OCI-M2 (cell line): ENCODE data around the gene PTX4.

Experiments
- DNase-seq: peaks from one replicate; lab custom pipeline; 2025; ENCODE audit not compliant: unreplicated experiment; lab: John Stamatoyannopoulos, UW

The PTX4 gene, protein sequence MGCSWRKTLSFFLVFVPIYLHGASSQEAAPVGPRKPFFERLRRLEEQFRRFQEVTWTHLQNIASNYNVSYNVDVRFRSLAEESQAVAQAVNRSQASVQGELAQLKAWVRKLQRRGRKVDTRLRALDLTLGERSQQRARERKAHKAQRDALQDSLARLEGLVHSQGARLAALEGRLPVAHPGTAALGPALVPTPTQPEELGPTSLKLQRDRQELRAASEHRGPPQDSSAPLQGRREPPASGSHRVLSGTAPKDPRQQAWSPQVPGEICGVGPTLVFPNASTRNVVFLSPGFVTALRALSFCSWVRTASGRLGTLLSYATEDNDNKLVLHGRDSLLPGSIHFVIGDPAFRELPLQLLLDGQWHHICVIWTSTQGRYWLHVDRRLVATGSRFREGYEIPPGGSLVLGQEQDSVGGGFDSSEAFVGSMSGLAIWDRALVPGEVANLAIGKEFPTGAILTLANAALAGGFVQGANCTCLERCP

GRCh38 chr16:1488619-1489018 is at the start of gene PTX4:
Gene PTX4, minus strand, starts transcription at chr16:1488944. Its CDS starts 35 bp downstream, at chr16:1488909.
- no peak for DNase-seq

DNA sequence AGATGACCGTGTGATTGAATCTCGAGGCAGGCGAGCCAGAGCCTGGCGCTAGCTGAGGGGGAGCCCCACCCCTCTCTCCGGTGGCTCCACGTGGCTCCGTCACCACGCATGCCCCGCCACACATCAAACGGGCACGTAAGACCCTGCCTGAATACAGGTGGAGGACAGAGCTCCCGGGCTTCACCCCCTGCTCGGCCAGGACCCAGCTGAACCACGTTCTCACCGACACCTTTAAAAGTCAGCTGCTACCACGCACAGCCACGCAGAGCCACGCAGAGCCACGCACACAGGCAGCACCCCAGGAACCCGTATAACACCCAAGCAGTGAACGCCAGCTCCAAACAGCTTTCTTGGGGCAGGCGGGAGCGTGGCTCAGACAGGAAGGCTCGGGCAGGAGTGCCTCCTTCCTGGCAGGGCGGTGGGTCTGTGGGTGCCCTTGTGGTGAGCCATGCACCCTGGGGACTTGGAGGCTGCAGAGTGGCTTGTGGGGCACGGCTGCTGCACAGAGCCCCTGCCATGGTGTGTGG is 49.1 kb upstream of the PTX4 start:
- no peak for DNase-seq

- no peak for DNase-seq
Observed at GRCh38 chr16:1537138-1537577, 48.4 kb upstream of the PTX4 start.

DNA sequence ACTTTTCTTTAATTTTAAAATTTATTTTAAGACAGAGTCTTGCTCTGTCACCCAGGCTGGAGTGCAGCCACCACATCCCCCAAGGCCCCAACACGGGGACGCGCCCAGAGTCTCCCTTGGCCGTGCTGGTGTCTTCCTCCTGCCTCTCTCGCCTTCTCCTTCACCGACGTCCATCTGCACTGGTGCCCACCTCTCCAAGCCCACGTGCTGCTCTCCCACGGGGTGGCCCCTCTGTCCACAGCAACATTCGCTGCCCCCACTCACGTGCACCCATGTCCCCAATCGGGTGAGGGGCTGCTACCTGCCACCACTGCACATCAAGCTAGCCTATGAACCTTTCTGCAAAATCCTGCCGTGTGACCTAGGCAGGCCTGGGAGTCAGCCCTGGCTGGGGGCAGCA is 47.9 kb upstream of the PTX4 start:
- DNase-seq = no peak

- DNase-seq = no peak
Observed at GRCh38 chr16:1535391-1536291, 46.9 kb upstream of the PTX4 start.

- no peak for DNase-seq
Observed at GRCh38 chr16:1534021-1535020, 45.6 kb upstream of the PTX4 start.

DNA sequence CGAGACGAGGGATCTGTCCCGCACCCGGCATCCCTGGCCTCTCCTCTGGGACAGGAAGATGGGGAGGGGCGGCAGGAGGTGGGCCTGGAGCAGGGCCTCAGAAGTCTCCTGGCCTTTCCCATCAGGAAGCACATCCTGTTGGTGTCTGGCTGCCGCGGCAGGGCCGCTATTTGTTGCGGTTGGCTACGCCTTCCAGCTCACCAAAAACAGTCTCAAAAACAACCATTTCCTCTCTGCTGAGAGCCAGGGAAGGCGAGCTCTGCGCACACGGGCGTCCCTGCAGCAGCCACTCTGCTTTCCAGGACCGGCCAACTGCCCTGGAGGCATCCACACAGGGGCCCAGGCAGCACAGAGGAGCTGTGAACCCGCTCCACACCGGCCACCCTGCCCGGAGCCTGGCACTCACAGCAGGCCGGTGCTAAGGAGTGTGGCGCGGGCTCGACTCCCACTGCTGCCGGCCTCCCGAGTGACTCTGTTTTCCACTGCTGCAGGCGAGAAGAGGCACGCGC is 44.8 kb upstream of the PTX4 start, which contains the start of gene TMEM204:
Gene TMEM204 (plus strand): TSS at position 224 of the 509 bp plus-strand sequence. CDS start 610 bp downstream, outside the sequence.
- DNase-seq = no peak

- no peak for DNase-seq
Observed at GRCh38 chr16:1532771-1533170, 44.0 kb upstream of the PTX4 start.

- no peak for DNase-seq
Observed at GRCh38 chr16:1532081-1532760, 43.5 kb upstream of the PTX4 start.

GRCh38 chr16:1531638-1531910 is 42.8 kb upstream of the PTX4 start:
- no peak for DNase-seq

DNA sequence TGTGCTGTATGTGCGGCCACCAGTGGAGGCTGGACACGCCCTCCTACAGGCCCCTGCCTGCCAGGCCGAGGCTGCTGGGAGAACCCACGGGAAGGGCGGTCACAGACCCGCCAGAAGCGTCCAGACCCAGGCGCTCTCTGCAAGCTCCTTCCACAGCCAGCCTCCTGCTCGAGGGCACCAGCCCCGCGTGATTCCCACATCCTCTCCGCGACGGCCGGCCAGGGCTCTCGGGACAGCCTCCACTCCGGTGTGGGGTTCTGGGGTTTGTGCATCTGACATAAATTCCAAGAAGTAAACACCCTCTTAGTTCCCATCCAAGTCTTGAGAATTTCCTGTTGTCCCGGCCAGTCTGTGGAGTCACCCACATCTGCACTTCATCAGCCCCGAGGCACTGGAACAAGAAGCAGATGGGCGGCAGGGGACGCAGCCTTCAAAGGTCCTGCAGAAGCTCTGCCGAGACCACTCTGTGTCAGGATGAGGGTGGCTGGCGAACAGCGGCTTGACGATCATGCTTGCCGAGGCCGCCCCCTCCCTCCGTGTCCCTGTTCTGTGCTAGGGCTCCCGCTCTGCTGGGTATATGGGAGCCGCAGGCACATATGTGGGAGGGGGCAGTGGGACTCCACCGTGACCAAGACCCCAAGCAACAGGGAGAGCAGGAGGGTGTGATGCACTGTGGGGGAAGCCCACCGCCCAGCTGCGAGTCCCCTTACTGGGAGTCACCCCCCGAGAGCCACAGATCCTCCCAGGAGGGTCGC is 42.3 kb upstream of the PTX4 start:
- no peak for DNase-seq

GRCh38 chr16:1530349-1530882 is 41.7 kb upstream of the PTX4 start:
- no peak for DNase-seq

DNA sequence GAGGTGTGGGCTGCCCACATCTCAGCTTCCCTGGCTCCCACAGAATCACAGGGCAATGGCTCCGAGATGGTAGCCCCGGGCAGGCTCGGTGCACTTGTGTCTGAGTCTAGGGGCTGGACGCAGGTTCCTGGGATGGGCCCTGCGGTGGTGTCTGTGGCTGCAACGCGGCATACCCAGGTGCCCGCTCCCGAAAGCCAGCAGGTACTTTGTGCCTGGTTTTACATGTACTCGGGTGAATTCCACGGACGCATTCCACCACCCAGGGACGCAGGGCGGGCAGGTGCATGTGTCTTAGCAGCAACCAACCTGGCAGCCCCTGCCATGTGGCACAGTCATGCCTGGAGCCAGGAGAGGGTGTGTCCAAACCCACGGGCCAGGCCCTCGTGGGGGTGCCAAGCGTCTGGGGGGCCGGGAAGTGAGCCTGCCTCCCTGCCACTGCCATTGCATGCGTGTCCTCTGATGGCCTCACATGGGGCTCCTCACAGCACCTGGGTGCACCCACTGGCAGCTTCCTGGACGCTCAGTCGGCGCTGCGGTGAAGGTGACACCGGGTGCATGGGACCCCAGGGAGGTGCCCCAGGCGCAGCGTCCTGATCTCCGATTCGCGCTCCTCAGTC is 40.3 kb upstream of the PTX4 start:
- DNase-seq = no peak

GRCh38 chr16:1527836-1528811 is 39.4 kb upstream of the PTX4 start:
- no peak for DNase-seq

DNA sequence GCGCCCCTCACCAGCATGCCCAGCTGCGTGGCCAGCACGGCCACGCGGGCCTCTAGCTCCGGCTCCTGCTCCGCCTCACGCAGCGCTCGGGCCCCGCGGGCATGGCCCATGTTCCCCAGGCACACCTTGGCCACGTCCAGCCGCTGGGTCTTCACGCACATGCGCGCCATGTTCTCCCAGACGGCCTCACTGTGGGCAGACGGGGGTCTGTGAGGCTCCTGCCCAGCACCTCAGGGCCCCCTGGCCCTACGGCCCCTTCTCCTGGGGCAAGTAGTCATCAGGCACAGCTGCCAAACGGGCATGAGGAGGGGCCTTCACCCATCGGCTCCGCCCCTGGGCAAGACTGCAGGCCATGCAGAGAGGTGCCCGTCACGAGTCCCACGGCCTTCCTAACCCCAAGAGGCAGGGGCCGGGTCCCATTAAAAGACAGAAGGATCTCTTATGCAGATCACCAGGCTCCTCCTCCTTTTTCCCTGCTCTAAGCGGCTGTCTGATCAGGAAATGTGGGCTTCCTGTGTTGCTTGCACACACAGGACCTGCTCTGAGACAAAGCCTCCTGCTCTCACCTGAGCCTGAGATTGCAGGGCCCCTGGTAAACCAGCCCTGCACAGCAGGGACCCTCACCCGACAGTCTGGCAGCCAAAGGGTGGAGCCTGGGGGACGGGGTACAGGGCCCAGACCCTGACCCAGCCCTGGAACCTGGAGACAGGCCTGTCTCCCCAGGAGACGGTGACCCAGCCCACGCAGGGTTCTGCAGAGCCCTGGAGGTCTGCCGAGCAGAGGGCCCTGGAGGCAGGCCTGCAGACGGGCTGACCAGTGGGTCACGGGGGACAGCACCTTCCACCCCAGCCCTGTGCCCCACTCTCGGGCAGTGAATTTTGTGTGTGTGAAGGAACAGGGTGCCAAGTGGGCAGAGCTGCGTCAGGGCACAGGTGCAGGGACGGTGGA is 38.1 kb upstream of the PTX4 start:
- no peak for DNase-seq
